DMS 273 (cell line): ENCODE data around the gene PRAME.
"Not testable (repeated sequence)": the region's sequence is repeated elsewhere in the genome, so short reads cannot be mapped to it uniquely, and the experiment has no call there.

ENCODE experiments used
- DNase-seq: peaks from one replicate; lab custom pipeline; 2025; ENCODE audit not compliant: unreplicated experiment; lab: John Stamatoyannopoulos, UW

The PRAME gene

DNA sequence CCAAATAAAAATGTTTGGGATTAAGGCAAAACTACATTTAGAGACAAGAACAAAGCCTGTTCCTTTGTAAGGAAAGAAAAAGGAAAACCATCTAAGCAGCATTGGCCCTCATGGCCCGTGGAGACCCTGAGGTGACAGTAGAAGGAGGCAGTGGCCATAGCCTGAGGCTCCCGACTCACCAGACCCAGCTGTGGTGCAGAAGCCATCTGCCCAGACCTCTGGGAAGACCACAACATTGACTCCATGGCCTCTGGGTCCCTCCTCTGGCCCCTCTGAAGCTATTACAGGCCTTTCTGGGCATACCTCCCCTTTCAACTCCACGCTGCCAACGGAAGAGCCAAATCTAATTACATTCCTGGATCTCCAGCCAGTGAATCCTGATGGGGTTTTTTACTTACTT is 6.4 kb downstream of the PRAME start:
- peak; percentile 25 for DNase-seq

DNA sequence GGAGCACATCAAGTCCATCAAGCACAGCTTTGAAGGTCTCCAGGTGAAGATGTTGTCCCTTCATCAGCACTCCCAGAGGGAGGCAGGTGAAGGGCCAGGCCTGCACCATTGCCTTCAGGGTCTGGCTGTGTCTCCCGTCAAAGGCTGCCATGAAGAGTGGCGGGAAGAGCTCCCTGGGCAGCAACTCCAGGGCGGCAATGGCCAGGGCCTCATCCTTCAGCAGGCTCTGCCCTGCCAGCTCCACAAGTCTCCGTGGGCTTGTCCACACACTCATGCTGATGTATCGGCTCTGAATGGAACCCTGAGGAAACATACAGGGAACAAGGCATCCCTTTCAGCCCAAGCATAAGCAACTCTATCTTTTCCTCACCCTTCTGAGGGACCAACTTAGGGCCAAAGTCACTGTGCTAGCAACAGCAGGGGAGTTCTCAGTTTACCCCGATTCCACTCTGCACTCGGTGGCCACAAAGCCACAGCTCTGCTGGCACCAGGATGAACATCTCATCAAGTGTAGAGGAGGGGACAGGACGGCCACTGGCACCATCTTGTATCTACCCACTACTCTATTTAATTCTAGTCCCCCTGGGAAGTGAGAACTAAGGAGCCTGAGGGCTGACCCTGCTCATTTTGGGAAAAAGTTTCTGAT is 8.2 kb downstream of the PRAME start:
- no peak for DNase-seq

DNA sequence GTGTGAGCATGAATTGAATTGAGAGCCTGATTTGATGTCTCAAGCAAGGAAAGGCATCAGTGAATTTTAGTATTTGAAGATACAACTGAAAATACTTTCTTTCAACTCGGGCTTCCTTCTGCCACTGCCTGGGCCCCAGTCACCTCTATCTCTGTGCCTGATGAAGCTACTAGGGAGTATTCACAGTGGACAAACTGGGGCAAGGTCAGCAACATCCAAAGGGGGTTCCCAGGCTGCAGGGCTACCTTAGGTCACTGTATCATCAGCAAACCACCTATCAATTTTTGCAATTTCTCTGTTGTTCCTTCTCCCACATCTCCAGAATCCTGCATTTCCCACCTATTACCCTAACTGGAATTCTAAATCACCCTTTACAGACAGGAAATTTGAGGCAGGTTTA is 10.2 kb downstream of the PRAME start:
- DNase-seq, result no peak

DNA sequence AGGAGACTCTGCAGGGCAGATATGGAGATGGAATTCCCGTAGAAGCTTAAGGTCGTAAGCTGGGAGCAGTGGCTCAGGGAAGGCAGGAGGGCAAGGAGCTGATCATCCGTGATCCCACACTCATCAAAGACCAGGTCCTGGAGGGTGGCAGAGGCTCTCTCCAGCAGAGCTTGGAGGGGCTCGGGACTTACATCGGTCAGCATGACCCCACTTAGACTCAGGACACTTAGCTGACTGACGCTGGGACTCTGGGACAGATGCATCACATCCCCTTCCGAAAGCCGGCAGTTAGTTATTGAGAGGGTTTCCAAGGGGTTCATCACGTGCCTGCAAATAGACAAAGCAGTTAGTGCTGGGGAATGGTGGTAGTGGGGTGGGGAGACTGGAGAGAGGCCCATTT is 10.7 kb downstream of the PRAME start:
- no peak for DNase-seq

DNA sequence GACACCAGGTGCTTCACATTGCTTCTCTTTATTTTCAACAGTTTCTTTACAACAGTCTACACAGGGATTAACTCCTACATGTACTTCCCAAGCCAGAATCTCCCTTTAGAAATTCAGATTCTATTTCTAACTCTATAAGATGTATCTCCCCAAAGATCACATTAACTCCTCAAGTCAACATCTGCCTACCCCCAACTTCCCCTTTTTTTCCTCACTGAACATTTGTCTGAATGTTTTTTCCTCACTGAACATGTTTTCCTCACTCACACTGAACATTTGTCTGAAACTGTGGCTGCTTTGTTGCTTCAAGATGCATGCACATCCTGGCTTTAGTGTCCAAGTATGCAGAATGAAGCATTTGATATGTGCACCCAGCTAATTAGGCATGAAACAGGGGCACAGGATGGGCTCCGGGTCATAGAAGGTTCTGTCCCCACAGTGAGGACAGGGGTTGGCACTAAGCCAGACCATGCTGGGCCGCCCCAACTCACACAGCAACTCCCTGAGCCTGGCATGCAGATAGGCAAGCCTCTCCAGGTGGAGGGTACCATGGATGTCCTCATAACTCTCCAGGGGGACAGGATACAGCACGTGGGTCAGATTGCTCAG is 11.3 kb downstream of the PRAME start:
- DNase-seq, result no peak

DNA sequence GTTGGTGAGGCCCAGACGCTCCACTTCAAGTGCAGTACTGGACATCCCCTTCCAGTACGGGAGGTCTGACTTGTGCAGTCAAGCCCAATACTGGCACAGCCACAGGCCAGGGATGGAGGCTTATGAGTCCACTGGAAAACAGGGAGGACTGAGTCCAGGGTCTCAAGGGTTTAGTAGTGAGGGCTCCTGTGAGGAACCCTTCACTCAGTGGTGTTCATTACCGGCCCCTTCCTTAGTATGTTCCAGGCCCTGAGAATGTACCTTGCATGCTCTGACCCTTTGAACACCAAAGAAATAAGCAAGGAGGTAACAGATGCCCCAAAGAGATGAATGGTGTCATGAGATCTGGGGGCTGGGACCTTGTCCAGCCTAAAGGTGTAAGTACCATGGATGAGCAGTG is 11.8 kb downstream of the PRAME start:
- DNase-seq, result no peak

DNA sequence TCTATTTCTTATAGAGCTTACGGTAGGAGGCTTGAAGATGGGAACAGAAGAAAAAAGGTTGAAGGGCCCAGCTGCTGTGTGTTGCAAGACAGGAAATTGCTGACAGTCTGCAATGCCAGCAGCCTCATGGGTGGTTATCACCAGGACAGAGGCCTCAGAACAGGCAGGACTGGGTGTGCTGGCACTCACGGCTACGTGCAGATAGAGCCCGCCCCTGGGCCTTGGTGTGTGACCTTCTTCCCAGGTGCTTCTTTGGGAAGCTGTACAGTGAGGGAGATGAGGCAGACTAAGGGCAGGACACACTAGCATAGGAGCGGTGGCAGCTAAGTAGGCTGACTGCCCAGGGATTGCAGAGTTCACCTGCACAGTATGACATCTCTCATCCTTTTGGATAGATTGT is 12.6 kb downstream of the PRAME start:
- DNase-seq, result no peak

DNA sequence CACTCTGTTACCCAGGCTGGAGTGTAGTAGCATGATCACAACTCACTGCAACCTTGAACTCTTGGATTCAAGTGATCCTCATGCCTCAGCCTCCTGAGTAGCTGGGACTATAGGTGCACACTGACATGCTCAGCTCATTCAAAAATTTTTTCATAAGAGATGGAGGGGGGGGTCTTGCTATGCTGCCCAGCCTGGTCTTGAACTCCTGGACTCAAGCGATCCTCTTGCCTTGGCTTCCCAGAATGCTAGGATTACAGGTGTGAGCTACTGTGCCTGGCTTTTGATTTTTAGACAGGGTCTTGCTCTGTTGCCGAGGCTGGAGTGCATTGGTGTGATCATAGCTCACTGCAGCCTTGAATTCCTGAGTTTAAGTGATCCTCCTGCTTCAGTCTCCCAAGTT is 14.0 kb downstream of the PRAME start:
- DNase-seq, result no peak

DNA sequence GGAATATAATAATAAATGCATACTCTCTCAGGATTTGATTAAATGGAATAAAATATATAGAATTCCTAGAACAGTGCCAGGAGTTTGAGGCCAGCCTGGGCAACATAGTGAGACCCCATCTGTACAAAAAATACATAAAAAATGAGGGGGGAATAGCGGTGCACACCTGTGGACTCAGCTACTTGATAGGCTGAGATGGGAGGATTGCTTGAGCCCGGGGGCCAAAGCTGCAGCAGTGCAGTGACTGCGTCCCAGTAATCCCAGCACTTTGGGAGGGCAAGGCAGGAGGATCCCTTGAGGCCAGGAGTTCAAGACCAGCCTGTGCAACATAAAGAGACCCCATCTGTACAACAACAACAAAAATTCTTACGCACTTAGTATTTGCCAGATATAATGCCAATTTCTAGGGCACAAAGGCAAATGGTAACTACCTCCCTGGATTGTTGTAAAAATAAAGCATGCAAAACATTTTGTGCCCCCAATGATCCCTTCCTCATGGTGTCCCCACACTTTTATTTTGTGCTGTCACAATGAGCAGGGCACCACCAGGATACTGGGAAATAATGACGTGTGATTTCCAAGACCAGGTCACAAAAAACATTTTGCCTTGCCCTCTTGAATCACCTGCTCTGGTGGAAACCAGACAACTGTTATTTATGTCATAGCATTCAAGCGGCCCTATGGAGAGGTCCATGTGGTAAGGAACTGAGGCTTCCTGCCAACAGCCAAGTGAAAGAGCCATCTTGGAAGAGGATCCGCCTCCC is 20.7 kb downstream of the PRAME start:
- DNase-seq, result no peak

DNA sequence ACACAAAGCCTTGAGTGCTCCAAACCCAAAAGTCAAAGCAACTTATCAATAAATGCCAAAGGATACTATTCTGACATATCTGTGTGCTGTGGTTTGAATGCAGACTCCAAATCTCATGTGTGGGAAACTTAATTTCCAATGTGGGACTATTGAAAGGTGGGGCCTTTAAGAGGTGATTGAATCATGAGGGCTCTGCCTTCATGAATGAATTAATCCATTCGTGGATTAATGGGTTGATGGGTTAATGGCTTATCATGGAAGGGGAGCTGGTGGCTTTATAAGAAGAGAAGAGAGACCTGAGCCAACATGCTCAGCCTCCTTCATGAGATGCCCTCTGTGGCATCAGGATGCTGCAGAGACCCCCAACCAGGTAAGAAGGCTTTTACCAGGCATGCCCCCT is 22.1 kb downstream of the PRAME start:
- no peak for DNase-seq

DNA sequence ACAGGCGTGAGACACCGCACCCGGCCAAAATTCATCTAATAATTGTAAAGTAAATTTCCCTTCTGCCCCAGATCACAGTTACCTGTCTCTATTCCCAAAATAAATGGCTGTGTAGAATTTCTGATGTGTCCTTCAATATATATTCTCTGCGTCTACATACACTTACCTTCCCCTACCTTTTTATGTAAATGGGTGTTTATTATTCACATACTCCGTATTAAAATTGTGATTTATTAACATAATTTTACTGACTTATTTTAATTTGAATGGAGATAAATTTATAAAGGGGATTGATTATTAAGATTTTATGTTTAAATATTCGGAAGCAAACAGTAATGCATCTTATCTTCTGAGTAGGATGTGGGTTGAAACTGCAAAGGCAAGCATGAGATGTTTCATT is 22.6 kb downstream of the PRAME start:
- no peak for DNase-seq

DNA sequence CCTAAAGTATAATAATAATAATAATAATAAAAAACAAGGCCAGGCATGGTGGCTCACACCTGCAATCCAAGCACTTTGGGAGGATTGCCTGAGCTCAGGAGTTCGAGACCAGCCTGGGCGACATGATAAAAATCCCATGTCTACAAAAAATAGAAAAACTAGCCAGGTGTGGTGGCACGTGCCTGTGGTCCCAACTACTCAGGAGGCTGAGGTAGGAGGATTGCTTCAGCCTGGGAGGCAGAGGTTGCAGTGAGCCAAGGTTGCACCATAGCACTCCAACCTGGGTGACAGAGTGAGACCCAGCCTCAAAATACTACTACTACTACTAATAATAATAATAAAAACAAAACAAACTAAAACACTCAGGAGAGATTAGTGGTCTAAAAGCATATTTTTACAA is 23.4 kb downstream of the PRAME start:
- DNase-seq, result no peak

DNA sequence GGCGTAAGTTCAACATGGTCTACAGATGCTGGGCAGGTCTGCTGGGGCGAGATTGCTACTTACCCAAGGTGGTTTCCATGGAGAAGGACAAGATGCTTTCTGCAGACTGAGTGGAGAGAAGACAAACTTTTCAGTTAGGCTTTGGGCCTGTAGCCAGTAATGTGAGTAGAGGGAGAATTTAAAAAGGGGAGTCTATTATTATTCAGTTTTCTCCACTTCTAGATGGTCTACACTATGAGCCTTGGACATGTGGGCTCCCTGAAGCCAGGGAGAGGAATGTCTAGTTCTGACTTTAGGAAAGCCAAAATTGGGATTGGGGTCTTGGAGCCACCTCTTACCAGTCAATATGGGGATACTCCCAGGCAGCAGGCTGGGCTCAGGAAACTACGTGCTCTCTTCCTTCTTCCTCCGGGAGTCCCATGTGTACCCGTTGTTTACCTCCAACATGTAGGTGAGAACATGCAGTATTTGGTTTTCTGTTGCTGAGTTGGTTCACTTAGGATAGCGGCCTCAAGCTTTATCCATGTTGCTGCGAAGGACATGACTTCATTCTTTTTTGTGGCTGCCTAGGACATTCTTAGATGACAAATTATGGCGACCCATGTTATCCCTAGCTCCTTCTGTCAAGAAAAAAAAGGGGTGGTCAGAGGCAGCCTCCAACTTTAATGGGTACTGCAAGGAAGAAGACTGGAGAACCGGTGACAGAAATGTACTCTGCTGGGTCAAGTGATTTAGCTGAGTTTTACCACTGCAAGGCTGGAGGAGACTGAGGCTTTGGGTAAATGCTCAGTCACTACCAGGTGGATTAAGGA is 24.3 kb downstream of the PRAME start:
- DNase-seq, result no peak

DNA sequence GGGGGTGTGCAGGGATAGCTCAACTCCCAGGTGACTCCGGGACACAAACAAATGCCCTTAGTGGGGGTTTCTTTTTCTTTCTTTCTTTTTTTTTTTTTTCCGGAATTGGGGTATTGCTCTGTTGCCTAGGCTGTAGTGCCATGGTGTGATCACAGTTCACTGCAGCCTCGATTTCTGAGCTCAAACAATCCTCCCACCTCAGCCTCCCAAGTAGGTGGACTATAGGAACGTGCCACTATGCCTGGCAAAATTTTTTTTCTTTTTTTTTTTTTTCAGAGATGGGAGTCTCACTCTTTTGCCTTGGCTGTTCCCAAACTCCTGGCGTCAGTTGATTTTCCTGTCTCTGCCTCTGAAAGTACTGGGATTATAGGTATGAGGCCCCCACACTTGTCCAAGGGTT is 25.2 kb downstream of the PRAME start:
- no peak for DNase-seq

DNA sequence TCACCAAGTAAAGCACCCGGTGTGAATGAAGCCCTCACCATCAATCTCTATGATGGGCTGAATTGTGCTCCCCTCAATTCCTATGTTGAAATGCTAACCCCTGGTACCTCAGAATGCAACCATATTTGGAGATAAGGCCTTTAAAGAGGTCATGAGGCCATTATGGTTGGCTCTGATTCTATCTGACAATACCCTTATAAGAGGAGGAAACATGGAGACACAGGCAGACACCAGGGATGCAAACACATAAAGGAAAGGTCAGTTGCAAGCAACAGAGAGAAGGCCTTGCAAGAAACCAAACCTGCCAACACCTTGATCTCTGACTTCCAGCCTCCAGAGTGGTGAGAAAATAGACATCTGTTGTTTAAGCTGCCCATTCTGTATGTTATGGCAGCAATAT is 25.6 kb downstream of the PRAME start:
- no peak for DNase-seq

DNA sequence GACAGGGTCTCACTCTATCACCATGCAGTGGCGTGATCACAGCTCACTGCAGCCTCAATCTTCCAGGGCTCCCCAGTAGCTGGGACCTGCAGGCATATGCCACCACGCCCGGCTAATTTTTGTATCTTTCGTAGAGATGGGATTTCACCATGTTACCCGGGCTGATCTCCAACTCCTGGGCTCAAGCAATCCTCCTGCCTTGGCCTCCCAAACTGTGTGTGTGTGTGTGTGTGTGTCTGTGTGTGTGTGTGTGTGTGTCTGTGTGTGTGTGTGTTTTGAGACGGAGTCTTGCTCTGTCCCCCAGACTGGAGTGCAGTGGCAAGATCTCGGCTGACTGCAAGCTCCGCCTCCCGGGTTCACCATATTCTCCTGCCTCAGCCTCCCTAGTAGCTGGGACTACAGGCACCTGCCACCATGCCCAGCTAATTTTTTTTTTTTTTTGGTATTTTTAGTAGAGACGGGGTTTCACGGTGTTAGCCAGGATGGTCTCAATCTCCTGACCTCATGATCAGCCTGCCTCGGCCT is 26.5 kb downstream of the PRAME start:
- not testable (repeated sequence) for DNase-seq

DNA sequence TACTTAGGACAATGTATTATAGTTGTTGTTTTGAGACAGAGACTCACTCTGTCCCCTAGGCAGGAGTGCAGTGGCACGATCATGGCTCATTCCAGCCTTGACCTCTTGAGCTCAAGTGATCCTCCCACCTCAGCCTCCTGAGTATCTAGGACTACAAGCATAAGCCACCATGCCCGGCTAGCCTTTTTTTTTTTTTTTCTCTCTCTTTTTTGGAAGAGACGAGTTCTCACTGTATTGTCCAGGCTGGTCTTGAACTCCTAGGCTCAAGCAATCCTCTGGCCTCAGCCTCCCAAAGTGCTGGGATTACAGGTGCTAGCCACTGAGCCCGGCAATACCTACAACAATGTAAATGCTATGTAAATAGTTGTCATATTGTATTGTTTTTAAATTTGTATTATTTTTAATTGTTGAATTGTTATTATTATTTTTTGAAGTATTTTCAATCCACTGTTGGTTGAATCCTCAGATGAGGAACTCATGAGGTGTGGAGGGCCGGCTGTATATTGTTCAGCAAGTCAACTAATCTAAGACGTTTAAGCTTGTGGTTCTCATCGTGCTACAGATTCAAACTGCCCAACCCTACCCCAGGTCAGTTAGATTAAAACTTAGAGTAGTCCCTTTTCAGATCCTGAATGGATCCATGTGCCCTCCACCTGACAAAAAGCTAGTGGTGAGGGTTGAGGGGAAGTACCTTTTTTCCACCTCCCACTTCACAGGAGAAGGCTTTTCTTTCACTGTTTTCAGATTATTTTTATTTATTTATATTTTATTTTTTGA is 27.1 kb downstream of the PRAME start:
- no peak for DNase-seq

DNA sequence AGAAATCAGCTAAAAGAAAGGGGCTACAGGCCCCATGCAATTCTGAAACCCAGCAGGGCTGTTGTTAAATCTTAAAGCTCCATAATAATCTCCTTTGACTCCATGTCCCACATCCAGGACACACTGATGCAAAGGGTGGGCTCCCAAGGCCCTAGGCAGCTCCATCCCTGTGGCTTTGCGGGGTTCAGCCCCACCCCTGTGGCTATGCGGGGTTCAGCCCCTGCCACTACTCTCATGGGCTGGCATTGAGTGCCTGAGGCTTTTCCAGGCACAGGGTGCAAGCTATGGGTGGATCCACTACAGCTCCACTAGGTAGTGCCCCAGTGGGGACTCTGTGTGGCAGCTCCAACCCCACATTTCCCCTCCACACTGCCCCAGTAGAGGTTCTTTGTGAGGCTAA is 30.3 kb downstream of the PRAME start:
- no peak for DNase-seq

DNA sequence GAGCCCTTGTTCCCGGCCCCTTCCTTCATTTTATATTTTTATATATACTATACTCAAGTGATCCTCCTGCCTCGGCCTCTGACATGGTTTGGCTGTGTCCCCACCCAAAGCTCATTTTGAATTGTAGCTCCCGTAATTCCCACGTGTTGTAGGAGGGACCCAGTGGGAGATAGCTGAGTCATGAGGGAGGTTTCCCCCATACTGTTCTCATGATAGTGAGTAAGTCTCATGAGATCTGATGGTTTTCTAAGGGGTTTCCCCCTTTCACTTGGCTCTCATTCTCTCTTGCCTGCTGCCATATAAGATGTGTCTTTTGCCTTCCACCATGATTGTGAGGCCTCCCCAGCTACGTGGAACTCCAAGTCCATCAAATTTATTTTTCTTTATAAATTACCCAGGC is 31.8 kb downstream of the PRAME start:
- DNase-seq, result no peak

DNA sequence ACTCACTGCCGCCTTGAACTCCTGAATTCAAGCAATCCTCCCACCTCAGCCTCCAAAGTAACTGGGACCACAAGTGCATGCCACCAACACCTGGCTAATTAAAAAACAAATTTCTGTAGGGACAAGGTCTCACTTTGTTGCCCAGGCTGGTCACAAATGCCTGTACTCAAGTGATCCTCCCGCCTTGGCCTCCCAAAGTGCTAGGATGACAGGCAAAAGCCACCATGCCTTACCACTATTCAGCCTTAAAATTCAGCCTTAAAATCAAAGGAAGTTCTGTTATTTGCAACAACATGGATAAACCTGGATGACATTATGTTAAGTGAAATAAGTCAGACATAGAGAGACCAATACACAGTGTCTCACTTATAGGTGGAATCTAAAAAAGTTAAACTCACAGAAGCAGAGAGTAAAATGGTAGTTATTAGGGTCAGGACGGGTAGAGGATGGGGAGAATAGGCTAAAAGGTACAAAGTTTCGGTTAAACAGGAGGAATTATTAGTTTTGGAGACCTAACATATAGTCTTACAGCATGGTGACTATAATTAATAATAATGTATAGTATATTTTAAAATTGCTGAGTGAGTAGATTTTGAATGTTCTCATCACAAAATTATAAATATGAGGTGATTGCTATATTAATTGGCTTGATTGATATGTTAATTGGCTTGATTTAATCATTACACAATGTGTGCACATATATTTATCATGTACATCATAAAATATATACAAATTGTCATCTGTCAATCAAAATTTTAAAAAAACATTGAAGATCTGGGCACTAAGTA is 32.7 kb downstream of the PRAME start:
- no peak for DNase-seq
